Keratinocyte (primary cell): ENCODE measurements around the gene TIMP2.

Experiments used
- CTCF ChIP-seq, 3 experiments: IDR thresholded peaks in 1 of 3; conservative IDR thresholded peaks in 1 of 3; optimal IDR thresholded peaks in 1 of 3; 2 replicates in 2 of 3; 3 replicates in 1 of 3; pipeline versions ENCODE3 to v1.5.1; 2011; ENCODE audit warnings: low read length in 3 of 3, mild to moderate bottlenecking in 3 of 3, moderate library complexity in 2 of 3, control low read depth in 1 of 3, inconsistent platforms in 1 of 3; ENCODE audit not compliant: insufficient read depth in 2 of 3; ENCODE audit errors: extremely low read depth in 1 of 3
- EZH2 ChIP-seq: IDR thresholded peaks from one replicate; pipeline ENCODE4 v1.6.1; 2012; ENCODE audit warnings: inconsistent platforms, mild to moderate bottlenecking, low read length, moderate library complexity

DNA sequence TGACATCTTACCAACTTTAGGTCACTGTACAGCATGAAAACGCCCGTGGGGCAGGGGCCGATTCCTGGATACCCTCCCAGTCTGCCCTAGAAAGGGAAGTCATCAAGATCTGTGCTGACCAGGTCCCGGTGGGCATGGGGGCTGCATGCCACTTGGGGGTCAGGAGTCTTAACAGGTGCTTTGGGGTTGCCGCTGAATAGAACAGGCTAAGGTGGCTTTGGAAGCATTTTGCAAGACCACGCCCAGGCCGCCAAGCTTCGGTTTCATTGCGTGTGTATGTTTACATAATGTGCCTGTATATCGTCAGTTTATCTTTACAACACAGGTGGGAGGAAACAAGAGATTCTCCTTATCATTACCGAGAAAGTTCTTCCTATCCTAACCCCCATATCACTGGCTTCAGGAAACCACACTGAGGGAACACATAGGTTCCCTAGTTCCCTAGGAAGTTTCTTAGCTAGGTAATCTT, 71.2 kb downstream of the TIMP2 start:
- TF ChIP-seq EZH2 = no peak
- no peak for TF ChIP-seq CTCF (optimal IDR thresholded peaks at IDR 0.05 in 1 of 3, IDR thresholded peaks at IDR 0.05 in 1 of 3, conservative IDR thresholded peaks at IDR 0.05 in 1 of 3; ENCODE audit: extremely low read depth in 1 of 3, insufficient read depth in 2 of 3, low read length in 3 of 3)
